GM21423 (cell line): ENCODE data around the gene HEPACAM.
"Not testable (repeated sequence)": the region's sequence is repeated elsewhere in the genome, so short reads cannot be mapped to it uniquely, and the experiment has no call there.

Experiments
- ATAC-seq: cut with Tn5 transposase; IDR thresholded peaks from one replicate; pipeline ENCODE4 v1.9.1; 2021; ENCODE audit warnings: mild to moderate bottlenecking, moderate library complexity; ENCODE audit not compliant: unreplicated experiment

The HEPACAM gene, protein sequence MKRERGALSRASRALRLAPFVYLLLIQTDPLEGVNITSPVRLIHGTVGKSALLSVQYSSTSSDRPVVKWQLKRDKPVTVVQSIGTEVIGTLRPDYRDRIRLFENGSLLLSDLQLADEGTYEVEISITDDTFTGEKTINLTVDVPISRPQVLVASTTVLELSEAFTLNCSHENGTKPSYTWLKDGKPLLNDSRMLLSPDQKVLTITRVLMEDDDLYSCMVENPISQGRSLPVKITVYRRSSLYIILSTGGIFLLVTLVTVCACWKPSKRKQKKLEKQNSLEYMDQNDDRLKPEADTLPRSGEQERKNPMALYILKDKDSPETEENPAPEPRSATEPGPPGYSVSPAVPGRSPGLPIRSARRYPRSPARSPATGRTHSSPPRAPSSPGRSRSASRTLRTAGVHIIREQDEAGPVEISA

GRCh38 chr11:124935548-124936514 is at the start of gene HEPACAM:
Gene HEPACAM (minus strand): TSS chr11:124936047. CDS start chr11:124936006, 41 bp downstream.
- no peak for ATAC-seq

- no peak for ATAC-seq
These were observed 48.6 kb upstream of the HEPACAM start for GRCh38 chr11:124984512-124984854.

DNA sequence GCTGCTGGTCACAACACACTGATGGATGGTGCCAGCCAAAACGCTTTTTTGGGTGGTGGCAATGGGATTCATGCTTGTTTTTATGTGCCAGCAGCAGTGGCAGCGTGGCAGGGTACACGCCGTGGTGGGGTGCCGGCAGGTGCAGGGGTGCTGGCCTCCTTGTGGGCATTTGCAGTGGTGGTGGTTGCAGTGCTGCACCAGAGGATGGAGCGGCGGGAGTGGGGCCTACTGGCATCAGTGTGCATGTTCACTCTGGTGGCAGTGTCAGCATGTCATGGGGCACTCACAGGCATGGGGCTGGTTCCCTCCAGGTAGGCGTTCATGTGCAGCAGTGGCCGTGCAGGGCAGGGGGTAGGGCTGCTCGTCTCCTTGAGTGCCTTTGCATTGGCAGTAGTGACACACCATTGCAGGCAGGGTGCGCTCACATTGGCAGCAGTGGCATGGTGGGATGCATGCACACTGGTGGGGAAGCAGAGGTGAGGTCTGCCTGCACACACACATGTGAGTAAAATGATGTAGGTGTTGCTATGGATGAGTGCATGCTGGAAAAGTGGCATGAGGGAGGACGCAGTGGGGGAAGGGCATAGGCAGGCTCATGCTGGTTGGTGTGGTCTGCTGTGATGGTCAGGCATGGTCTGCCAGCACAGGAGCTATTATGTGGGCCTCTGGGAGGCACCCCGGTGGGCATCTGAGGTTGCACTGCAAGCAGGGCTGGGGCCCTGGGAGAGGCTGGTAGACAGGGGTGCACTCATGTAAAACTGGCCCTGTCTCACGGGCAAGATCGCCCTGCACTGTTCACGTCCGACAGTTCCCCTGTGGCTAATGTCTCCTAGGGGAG is 48.0 kb upstream of the HEPACAM start:
- no peak for ATAC-seq

- ATAC-seq, result no peak
These were observed 46.2 kb upstream of the HEPACAM start for GRCh38 chr11:124982043-124982442.

- ATAC-seq, result no peak
These were observed 42.5 kb upstream of the HEPACAM start for GRCh38 chr11:124978316-124978715.

DNA sequence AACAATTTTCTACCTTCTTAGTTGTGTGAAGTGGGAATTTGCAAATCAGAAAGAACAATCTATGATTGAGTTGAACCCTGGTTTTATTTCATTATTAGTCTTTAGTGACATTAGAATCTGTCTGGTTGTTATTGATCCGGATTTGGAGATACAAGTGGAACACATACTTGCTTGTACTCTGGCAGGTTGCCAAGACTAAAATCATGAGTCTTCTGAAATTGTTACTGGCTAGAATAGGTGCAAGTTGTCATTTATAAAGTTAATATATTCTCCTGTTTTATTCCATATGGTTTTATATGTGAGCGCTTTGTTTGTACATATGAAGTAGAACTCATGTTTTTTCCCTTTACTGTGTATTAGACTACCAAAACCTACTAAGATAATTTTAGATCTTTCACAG is 41.2 kb upstream of the HEPACAM start:
- ATAC-seq, result no peak

- no peak for ATAC-seq
These were observed 40.7 kb upstream of the HEPACAM start for GRCh38 chr11:124976531-124976930.

DNA sequence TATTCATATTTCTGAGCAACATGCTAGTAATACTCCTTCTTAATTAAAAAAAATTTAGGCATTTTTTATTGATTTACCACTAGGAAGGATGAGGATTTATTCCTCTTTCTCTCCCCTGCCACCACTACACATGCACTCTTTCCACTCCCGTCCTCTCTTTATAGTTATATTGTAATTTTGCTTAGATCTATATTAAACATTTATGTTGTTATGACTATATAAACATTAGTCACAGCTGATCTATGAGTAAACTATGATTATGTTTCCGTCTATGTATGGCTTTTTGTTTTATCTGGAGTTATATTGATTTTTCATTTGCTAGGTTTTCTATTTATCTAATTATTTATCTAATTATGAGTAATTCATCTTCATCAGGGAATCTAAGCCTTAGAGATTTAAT is 36.0 kb upstream of the HEPACAM start:
- ATAC-seq, result no peak

- no peak for ATAC-seq
These were observed 35.1 kb upstream of the HEPACAM start for GRCh38 chr11:124970925-124971324.

GRCh38 chr11:124968197-124968596 is 32.4 kb upstream of the HEPACAM start:
- ATAC-seq, result not testable (repeated sequence)

DNA sequence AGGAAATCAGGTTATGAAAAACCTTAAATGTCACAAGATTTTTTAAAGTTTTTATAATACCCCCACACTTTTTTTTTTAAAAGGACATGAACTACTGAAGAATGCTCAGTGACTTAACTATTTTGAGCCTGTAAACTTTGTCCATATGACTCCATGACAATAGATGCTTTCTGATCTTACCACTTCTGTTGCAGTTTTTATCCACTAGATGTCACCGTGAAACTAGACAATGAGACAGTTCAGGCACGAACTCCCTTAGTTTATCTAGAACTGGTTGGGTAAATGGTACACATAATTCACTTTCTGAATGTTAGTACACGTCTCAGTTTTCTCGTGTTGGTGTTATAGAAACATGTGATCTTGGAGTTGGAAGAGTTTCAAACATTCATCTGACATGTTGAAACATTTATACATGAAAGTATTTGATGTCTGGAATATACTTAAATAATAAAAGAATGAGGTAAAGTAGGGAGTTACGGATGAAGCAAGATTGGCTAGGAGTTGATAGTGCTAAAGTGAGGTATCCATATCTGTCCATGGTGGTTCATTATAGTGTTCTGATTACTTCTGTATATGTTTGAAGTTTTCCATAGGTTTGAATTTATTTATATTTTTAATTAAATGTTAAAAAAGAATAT is 26.2 kb upstream of the HEPACAM start:
- ATAC-seq, result no peak

DNA sequence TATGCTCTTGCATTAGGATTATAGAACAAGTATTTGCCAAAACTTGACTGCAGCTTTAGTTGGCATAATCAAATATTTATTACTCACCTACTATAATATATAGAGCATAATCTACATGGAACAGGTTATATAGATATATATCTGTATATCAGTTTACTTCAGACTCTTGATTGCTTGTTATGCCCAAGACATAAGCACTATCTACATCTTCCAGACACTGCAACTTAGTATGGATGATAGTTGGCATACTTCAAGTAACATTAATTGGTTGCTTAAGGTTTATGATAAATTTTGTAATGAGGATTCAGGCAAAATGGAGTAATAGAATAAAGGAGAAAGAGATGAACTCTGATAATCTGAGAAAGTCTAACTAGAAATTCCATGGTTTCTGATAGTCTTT is 19.2 kb upstream of the HEPACAM start:
- ATAC-seq, result no peak

- ATAC-seq, result no peak
These were observed 18.7 kb upstream of the HEPACAM start for GRCh38 chr11:124954590-124954955.

GRCh38 chr11:124953753-124954589 is 18.1 kb upstream of the HEPACAM start, which contains the start of gene CCDC15:
Gene CCDC15 (plus strand): TSS chr11:124954202. CDS start chr11:124954733, 531 bp downstream.
- ATAC-seq, result peak; percentile 100

DNA sequence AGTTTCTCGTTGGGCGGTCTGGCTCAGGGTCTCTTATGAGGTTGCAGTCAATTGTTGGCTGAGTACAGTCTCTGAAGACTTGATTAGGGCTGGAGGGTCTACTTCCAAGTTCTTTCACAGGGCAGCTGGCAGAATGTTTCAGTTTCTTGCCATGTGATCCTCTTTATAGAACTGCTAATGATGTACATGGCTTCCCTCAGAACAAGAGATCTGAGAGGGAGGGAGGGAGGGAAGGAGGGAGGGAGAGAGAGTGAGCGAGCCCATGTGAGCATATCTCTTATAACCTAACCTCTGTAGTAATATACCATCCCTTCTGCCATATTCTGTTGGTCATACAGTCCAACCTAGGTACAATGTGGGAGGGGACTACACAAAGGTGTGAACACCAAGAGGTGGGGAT is 15.5 kb upstream of the HEPACAM start:
- no peak for ATAC-seq

- ATAC-seq, result no peak
These were observed 14.9 kb upstream of the HEPACAM start for GRCh38 chr11:124950601-124951330.

GRCh38 chr11:124946735-124947141 is 10.9 kb upstream of the HEPACAM start:
- ATAC-seq, result no peak

DNA sequence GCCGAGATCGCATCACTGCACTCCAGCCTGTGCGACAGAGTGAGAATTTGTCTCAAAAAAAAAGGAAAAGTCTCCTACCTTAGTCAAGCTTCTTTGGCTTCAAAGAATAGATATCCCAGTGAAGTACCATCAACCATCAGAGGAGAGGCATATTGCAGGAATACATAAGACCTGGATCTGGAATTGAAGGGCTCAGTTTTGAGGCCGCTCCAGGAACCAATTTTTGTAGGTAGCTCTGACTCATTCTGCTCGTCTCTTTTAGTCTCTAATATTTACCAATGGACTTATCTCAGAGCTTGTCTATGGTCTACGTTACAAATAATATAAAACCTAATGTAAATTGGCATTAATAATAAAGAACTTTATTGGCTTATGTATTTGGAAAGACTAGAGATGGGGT is 10.0 kb upstream of the HEPACAM start:
- no peak for ATAC-seq

DNA sequence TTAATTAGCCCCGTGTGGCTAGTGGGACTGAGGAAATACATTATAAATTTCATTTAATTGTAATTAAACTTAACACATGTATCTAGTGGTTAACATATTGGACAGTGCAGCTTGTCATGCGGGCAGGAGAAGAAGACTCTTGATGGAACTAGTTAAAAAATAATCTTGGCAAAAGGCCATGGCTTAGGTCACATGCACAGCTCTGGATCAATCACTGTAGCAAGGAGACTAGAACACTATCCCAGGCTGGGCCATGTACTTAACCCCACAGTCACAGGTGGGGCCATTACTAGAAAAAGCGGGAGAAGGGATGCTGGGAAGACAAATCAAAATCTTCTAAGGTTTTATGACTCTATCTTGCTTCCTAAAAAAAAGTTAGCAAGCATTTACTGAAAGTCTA is 8.7 kb upstream of the HEPACAM start:
- ATAC-seq, result no peak
